GM19025 (cell line): ENCODE results near the gene PUS7L.

Experiments
- ATAC-seq: cut with Tn5 transposase; IDR thresholded peaks from one replicate; pipeline ENCODE4 v1.9.1; 2021; ENCODE audit warnings: mild to moderate bottlenecking, low read depth, moderate library complexity; ENCODE audit not compliant: unreplicated experiment

Gene PUS7L

GRCh38 chr12:43675048-43675904 is 83.3 kb downstream of the PUS7L start:
- no peak for ATAC-seq

GRCh38 chr12:43669373-43669772 is 89.2 kb downstream of the PUS7L start:
- no peak for ATAC-seq
